Measurements from ENCODE around the gene SPEM1.
A peak's percentile ranks its signal among the peaks of the same experiment; 100 is the strongest.

The SPEM1 gene

DNA sequence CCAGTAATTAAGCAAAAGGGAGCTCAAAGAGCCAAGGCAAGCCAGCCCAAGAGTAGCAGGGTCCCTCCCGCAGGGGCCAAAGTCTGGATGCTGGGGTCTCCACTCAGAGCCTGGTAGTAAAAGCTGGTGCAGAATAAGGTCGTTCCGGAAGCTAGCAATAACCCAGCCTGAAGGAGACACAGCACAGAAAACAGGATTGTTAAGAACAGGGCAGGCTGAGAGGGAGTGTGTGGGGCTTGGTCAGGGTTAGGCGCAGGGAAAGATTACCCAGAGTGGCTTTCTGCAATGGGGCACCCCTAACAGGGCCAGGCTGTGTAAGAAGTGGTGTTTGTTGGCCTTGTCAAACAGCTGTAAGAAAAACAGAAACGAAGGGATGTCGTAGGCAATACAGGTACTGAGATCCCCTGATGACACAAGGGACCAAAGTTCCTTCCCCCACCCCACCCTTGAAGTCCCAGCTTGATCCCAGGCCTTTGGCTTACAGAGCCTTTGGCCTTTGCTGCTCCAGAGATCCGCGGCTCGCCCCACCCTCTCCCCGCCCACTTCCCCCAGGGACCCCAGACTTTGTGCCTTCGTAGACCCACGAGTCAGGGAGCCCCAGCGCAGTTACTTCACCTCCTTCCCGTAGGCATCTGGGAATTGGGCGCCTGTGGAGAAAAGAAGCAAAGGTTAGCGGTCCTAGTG, 16.9 kb upstream of the SPEM1 start:
- peak; percentile 49 for DNase-seq

DNA sequence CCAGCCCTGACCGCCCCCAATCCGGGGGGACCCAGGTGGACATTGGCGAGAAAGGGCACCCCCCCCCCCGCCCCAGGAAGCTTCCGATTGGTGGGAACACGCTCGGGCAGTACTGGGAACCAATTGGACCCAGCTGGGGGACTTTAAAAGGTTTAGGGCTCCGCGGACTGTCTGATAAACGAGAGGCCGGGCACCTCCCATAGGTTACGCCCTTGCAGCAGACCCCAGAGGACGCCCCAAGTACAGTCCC, 16.5 kb upstream of the SPEM1 start:
- DNase-seq: no peak

DNA sequence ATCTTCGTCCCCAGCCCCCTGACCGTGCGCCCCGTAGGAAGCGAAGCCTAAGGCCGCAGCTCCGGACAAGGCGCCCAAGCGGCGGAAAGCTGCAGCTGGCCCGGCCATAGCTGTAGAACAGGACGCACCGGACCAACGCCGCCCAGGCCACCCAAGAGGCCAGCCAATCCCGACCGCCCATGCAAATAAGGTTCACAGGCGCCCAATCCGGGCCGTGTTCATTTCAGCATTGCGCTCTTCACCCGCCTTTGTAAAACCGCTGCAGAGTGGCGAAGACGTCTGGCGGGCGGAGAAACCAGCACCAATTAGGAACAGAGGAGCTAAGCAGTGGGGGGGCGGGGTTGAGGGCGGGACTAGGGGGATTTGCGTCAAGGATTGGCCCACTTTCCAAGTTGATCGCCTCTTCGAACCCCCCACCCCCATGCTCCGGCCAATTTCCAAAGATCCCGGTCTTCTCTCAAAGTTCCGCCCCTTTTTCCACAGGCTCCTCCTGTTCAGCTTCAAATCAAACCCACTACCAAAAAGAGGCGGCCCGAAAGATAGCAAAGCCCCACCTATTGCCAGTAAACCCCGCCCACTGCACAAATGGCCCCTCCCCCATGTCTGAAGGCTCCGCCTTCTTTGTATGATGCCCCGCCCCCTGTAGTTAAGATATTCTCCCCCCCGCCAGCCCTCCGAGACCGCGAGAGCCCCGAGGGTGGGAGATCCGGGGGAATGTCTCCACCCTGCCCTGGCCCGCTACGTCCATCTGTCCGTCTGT, 16.0 kb upstream of the SPEM1 start, which contains the start of gene TMEM256:
Gene TMEM256, minus strand, starts transcription at position 121 of the 760 bp plus-strand sequence. Its CDS starts 13 bp downstream, at position 108.
- peak; percentile 98 for DNase-seq

DNA sequence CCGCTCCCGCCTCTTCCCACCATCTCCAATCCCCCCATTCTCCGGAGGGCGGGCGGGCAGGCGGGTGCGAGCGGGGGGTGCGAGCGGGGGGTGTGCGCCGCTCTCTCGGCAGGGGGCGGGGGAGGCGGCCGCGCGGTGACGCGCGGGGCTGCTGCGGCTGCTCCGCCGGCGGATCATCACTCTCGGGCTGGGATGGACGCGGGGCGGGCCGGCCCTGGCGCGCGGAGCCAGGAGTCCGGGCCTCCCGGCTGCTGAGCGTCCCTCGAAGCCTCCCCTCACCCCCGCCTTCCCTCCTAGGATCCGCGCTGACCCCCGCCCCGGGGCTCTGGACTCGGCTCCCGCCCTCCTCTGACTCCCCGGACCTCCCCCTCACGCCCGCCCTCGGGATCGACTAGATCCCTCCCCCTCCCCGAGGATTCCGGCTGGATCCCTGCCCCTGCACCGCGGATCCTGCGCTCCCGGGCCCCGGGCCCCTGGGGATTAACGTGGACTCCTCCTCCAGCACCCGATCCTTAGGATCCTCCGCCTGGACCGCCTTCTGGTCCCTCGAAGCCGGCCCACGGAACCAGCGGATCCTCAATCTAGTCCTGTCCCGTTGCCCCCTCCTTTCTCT, 15.3 kb upstream of the SPEM1 start:
- DNase-seq: peak; percentile 80

DNA sequence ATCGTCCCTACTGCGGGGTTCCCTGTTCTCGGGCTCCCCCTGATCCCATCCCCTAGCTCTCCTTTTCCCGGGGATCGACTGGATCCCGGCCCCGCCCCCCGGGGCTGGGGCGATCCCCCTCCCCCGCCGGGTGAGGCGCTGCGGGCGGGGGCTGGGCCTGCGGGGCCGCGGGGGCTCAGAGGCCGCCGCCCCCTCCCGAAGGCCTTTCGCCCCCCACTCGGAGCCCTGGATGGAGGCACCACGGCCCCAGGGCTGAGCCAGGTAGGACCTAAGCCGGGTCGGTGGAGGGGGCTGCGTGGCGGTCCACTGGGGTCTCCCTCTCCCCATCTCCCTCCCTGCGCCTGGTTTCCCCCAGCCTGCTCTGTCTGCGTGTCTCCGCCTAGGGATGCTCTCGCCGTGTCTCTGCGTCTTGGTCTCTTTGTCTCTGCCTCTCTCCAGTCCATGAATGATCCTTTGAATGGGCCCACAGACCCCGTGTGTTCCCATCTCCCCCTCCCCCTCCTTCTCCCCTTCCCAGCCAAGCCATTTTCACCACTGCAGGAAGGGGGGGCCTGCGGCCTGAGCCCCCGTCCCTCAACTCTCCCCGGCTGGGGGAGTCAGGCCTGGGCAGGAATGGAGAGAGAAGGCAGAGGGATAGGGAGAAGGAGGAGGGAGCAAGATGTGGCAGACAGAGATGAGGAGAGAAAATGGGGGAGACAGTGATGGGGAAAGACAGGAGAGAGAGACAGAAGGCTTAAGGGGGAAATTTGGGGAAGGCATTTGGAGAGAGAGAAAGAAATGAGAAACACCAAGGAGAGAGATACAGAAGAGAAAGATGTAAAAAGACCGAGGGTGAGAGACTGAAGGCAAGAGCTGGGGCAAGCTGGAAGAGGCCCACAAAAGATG, 14.5 kb upstream of the SPEM1 start:
- no peak for DNase-seq

GRCh38 chr17:7406235-7406825, 13.8 kb upstream of the SPEM1 start:
- DNase-seq: no peak

- no peak for DNase-seq
Measured at GRCh38 chr17:7407082-7407481, 13.0 kb upstream of the SPEM1 start.

DNA sequence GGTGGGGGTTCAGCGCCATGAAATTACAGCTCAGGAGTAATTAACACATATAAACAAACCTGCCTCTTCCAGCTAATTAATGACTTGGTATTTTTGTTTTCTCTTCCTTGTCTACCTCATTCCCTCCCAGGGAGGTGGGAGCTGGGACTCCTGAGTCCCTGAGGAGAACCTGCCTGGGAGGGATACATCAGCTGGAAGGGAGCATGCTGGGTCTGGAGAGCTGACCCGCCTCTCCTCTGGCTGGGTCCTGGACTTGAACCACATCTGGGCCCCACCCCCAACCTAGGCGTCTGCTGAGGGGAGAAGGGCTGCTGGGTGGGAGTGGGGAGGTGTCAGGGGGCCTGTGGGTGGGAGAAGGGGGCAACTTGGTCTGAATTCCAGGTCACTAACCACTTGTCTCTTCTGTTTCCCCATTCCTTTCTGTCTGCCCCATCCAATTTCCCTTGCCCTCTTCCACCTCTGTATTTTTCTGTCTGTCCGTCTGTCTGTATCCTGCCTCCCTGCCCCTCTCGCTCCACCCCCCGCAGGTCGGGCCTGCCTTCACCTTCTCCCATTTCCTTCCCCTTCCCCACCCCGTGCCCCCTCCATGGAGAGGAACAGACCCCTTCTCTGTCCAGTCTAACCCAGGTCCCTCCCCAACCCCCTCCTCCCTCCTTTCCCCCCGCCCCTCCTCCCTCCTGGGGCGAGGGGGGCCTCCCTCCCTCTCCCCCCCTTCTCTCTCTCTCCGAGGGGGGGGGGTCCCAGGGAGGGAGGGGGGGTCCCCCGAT, 12.5 kb upstream of the SPEM1 start, which contains the start of gene NLGN2:
Gene NLGN2, plus strand, starts transcription at position 361 of the 767 bp plus-strand sequence. CDS start 411 bp downstream, outside the sequence.
- DNase-seq: peak; percentile 8

GRCh38 chr17:7408252-7408727, 11.8 kb upstream of the SPEM1 start:
- peak; percentile 44 for DNase-seq

DNA sequence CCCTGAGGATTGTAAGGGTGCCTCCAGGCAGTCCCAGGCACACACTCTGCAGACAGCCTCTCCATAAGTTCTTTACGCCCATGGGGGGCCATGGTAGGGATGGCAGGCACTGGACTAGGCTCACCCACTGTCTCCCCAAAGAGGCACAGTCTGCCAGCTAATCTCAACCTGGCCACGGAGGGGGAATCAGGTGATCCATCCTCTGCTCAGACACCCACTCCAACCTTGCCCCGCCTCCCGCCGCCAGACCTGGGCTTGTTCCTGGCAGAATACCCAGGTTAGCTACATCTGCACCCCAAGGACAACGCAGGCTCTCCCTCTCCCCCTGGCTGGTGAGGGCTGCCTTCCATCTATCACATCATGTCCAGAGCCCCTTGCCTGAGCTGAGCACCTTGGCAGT, 11.3 kb upstream of the SPEM1 start:
- no peak for DNase-seq

GRCh38 chr17:7409716-7410115, 10.4 kb upstream of the SPEM1 start:
- DNase-seq: no peak

GRCh38 chr17:7410634-7411426, 9.3 kb upstream of the SPEM1 start:
- no peak for DNase-seq

GRCh38 chr17:7411427-7411750, 8.7 kb upstream of the SPEM1 start:
- no peak for DNase-seq

- no peak for DNase-seq
Measured at GRCh38 chr17:7413346-7413985, 6.7 kb upstream of the SPEM1 start.

DNA sequence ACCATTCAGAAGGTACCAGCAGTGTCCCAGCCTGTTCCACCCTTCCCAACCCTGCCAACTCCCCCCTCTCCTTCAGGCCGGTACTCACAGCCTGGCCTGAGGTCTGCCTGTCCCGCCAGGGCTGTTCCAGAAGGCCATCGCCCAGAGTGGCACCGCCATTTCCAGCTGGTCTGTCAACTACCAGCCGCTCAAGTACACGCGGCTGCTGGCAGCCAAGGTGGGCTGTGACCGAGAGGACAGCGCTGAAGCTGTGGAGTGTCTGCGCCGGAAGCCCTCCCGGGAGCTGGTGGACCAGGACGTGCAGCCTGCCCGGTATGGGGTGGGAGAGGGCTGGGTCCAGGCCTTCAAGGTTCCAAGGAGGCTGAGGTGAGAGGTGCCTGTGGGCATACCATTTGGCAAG, 5.3 kb upstream of the SPEM1 start:
- DNase-seq: no peak

DNA sequence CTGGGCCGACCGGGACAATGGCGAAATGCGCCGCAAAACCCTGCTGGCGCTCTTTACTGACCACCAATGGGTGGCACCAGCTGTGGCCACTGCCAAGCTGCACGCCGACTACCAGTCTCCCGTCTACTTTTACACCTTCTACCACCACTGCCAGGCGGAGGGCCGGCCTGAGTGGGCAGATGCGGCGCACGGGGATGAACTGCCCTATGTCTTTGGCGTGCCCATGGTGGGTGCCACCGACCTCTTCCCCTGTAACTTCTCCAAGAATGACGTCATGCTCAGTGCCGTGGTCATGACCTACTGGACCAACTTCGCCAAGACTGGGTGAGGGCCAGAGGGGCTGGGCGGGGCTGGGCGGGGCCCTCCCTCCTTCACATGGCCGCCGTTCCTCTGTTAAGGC, 4.3 kb upstream of the SPEM1 start:
- DNase-seq: no peak

DNA sequence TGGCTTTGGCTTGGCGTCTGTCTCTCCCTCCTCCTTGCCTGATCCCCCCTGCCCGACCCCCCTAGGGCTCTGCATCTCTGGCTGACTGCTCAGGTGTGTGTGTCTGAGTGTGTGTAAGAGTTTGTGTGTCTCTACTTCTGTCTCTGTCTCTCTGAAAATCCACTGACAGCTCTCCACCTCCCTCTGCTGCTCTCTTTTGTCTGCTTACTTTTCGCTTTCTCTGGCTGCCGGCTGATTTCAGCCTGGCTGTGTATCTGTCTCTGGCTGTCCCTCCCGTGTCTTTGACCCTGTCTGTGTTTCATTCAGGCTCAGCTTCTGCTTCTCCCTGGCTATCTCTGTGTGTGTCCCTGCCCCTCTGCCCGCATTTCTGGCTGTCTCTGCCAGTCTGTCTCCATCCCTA, 3.8 kb upstream of the SPEM1 start:
- DNase-seq: peak; percentile 11

- no peak for DNase-seq
Measured at GRCh38 chr17:7417056-7417655, 3.0 kb upstream of the SPEM1 start.

- DNase-seq: no peak
Measured at GRCh38 chr17:7418472-7419152, 1.5 kb upstream of the SPEM1 start.

Measured in CD4-positive, alpha-beta T cell treated with Interleukin-6 for 4 hours (primary cell).